Activated B cell treated with CpG ODN at 0.5 μM for 24 hours (primary cell): ENCODE measurements around the gene ZNF730. TPM values are rescaled to one million over a fixed set of nuclear protein-coding genes. Genes with fewer than 3 reads are reported as not detected.
A peak's percentile ranks its signal among the peaks of the same experiment; 100 is the strongest.
"Not testable (repeated sequence)": the region's sequence is repeated elsewhere in the genome, so short reads cannot be mapped to it uniquely, and the experiment has no call there.

Experiments
- ATAC-seq: fragments of 200-7000 bp; cut with Tn5 transposase; one replicate; pipeline ENCODE4 v1.10.0; 2021; ENCODE audit warnings: low read depth, mild to moderate bottlenecking, moderate library complexity
- CTCF ChIA-PET: fragments of 350-600 bp; sonication (Branson Sonifier 250); formaldehyde crosslinking; loops from one replicate; lab custom pipeline; 2021; ENCODE audit warnings: antibody characterized with exemption; lab: Charles Lee
- POLR2A ChIA-PET: fragments of 350-600 bp; sonication (Branson Sonifier 250); formaldehyde crosslinking; loops from one replicate; lab custom pipeline; 2021; ENCODE audit warnings: antibody characterized with exemption; lab: Charles Lee
- DNase-seq: peaks from one replicate; pipeline ENCODE4 v3.0.0; 2022
- H3K27ac Mint-ChIP-seq: one replicate; pipeline ENCODE4 v1.8.0; 2020; ENCODE audit warnings: mixed read lengths
- H3K27me3 Mint-ChIP-seq: one replicate; pipeline ENCODE4 v1.8.0; 2021; ENCODE audit warnings: mixed read lengths
- H3K36me3 Mint-ChIP-seq: one replicate; pipeline ENCODE4 v1.8.0; 2021; ENCODE audit warnings: low read depth, mixed read lengths
- H3K4me1 Mint-ChIP-seq: one replicate; pipeline ENCODE4 v1.8.0; 2021; ENCODE audit warnings: mixed read lengths
- H3K4me3 Mint-ChIP-seq: one replicate; pipeline ENCODE4 v1.8.0; 2020; ENCODE audit warnings: mild to moderate bottlenecking, mixed read lengths
- H3K9me3 Mint-ChIP-seq: one replicate; pipeline ENCODE4 v1.8.0; 2020; ENCODE audit warnings: mixed read lengths
- intact Hi-C: fragments of 100-400 bp; cut with micrococcal nuclease; formaldehyde crosslinking; loops from one replicate; pipeline ENCODE4 v1.15.1; 2024
- total RNA-seq: library from RNA; stranded (reverse); gene quantifications from 2 replicates; pipeline ENCODE4 v1.2.3, GENCODE V29; 2022
- TF ChIP-seq, protein P1 (sequence below): fragments of 200-600 bp; IDR thresholded peaks from one replicate; pipeline ENCODE4 v1.8.0; 2022; ENCODE audit warnings: antibody characterized with exemption, mild to moderate bottlenecking

ZNF730 gene
- 1.3 and 1.5 TPM in 2 replicates for total RNA-seq

DNA sequence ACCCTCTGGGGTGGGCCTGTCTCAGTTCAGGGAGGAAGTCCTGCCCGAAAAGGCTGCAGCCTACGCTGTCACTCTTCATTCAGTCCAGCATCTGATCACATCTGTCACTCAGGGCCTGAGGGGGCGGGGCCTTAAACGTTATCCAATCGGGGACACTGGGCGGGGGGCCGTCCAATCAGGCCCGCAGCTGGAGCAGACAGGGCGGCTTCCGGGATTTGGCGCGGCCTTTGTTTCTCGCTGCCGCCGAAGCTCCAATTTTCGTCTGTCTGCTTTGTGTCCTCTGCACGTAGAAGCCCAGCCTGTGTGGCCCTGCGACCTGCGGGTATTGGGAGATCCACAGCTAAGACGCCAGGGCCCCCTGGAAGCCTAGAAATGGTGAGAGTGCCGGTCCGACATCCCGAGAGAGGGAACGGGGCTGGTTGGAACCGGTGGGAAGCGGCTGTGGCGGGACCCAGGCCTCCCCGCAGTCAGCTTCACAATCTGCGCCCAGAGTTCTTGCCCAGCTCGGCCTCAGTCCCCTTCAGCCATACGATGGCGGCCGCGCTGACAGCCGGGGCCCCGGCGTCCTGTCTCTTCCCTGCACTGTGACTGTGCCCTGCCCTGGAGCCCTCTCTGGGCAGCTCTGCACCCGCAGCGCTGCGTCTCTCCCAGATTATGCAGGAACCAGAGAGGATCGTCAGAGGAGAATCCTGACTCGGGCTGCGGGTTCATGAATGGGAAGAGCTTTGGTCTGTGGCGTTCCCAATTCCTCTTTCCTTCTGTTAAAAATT, at the start of gene ZNF730:
ZNF730 (plus strand) TSS at position 224 of the 770 bp plus-strand sequence; CDS start at position 373, 149 bp downstream.
- TF ChIP-seq, protein P1, sequence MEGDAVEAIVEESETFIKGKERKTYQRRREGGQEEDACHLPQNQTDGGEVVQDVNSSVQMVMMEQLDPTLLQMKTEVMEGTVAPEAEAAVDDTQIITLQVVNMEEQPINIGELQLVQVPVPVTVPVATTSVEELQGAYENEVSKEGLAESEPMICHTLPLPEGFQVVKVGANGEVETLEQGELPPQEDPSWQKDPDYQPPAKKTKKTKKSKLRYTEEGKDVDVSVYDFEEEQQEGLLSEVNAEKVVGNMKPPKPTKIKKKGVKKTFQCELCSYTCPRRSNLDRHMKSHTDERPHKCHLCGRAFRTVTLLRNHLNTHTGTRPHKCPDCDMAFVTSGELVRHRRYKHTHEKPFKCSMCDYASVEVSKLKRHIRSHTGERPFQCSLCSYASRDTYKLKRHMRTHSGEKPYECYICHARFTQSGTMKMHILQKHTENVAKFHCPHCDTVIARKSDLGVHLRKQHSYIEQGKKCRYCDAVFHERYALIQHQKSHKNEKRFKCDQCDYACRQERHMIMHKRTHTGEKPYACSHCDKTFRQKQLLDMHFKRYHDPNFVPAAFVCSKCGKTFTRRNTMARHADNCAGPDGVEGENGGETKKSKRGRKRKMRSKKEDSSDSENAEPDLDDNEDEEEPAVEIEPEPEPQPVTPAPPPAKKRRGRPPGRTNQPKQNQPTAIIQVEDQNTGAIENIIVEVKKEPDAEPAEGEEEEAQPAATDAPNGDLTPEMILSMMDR, result no peak
- H3K27me3 Mint-ChIP-seq, result no peaks in the 10 kb centered on the region
- H3K27ac Mint-ChIP-seq, result peak within 1 kb of the TSS; percentile 24

DNA sequence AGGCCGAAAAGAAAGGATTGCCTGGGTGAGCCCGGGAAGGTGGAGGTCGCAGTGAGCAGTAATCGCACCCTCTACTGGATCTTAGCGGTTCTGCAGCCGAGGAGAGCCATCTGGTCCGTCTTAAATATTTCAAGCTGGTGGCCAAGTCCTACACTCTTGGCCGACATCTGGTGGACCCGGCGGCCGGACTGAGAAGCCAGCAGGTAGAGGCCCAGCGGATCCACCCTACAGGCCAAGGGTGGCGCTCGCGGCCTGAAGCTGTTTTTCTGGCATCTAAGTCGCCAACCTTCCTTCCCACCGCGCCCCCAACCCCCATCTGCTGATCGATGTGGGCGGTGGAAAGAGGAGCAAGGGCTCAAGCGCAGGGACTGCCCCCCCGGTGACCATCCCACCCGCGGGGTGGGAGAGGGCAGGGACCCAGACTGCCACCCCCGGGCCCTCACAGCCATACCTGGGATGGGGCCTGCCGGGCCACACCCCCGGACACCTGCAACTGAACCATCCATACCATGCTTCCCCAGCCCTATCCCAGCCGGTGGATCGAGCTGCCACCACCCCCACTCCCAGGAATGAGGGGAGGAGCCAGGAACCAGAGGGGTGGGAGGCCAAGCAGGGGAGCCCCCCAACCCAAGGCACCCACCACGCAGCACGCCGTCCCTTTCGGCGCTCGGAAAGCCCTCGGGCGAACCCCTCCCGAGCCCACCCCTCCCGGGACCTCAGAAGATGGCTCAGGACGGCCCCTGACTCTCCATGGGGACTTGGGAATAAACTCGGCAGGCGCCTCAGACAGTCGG, 46.3 kb upstream of the ZNF730 start:
- peaks cover 21% of the 10 kb centered on the region for H3K27me3 Mint-ChIP-seq
- TF ChIP-seq, protein P1, result no peak
- no peak for DNase-seq
- ChIA-PET POLR2A (no interaction called here), CTCF (no interaction called here)
- peaks cover 12% of the 10 kb centered on the region for H3K4me1 Mint-ChIP-seq
- H3K4me3 Mint-ChIP-seq, result peak overlapping the region; percentile 52
- no peaks in the 10 kb centered on the region for H3K9me3 Mint-ChIP-seq
- H3K27ac Mint-ChIP-seq, result no peak overlapping the region
- no peaks in the 10 kb centered on the region for H3K36me3 Mint-ChIP-seq
- intact Hi-C loops, result loop anchor here (5.0 kb wide), 1 partner anchor 202 kb away; no protein-coding TSS in a partner anchor
- ATAC-seq, result no peak

More for the DNA sequence above, at the start of gene ZNF730:
- H3K9me3 Mint-ChIP-seq, result no peaks in the 10 kb centered on the region
- no peaks in the 10 kb centered on the region for H3K36me3 Mint-ChIP-seq
- peak within 1 kb of the TSS; percentile 91 for H3K4me3 Mint-ChIP-seq
- ChIA-PET CTCF (no interaction called here), POLR2A (interaction anchor here (0.6 to 0.7 kb wide), 3 partner anchors 157 to 483 kb away, joined by 4 to 6 read pairs (median 6); partner anchors contain the start of genes ZNF492 and ZNF91)
- intact Hi-C loops, result loop anchor here (1.0 to 5.0 kb wide), 5 partner anchors 133 to 798 kb away; partner anchors contain the start of genes ZNF675, ZNF724, ZNF726 and ZNF91
- peaks cover 11% of the 10 kb centered on the region for H3K4me1 Mint-ChIP-seq
- peak; percentile 55 for DNase-seq
- ATAC-seq, result peak; percentile 99

DNA sequence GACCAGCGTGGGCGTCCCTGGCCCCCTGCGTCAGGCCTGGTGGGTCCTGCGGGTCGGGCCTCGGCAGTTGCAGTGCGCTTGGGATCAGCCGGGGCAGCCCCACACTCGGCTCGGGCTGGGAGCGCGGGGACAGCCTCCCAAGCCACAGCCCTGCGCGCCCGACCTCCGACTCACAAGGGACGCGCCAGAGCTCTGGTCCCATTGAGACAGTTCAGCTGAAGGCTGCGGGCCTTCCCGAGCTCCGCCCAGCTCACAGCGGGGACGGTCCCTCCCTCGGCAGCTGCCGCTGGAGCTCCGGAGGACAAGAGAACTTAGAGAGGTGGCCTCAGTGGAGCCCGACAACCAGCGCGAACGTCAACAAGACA, 45.7 kb upstream of the ZNF730 start:
- H3K36me3 Mint-ChIP-seq, result no peaks in the 10 kb centered on the region
- ChIA-PET CTCF (no interaction called here), POLR2A (no interaction called here)
- TF ChIP-seq, protein P1, result no peak
- H3K27me3 Mint-ChIP-seq, result peaks cover 21% of the 10 kb centered on the region
- intact Hi-C loops, result loop anchor here (5.0 kb wide), 1 partner anchor 201 kb away; no protein-coding TSS in a partner anchor
- H3K27ac Mint-ChIP-seq, result no peak overlapping the region
- H3K4me1 Mint-ChIP-seq, result peaks cover 15% of the 10 kb centered on the region
- no peaks in the 10 kb centered on the region for H3K9me3 Mint-ChIP-seq
- no peak for DNase-seq
- peak overlapping the region; percentile 60 for H3K4me3 Mint-ChIP-seq
- no peak for ATAC-seq

DNA sequence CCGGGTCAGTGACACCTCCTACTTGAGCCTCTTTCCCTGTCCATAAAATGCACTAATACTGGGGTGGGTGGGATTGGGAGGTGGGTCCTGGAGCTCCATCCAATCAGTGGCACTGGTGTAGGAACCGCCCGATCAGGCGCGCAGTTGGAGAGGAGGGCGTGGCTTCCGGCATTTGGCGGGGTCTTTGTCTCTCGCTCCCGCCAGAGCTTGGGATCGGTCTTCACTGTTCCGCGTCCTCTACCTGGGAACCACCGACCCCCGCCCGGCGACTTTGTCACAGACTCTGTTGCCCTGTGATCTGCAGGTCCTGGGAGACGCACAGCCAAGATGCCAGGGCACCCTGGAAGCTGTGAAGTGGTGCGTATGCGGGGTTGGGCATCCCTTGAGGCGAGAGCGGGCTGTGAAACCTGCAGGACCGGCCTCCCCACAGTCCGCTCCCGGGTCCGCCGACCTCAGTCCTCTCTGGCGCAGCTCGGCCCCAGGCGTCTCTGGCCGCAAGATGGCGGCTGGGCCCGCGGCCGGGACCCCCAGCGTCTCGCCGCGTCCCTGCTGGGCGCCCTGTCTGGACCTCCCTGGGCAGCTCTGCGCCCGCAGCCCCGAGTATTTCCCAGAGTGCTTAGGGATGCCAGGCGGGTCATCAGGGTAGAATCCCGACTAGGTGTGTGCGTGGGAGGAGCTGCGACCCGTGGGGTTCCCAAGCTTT, 41.6 kb upstream of the ZNF730 start:
- Mint-ChIP-seq H3K27ac (no peak overlapping the region), H3K9me3 (no peaks in the 10 kb centered on the region), H3K4me1 (peaks cover 13% of the 10 kb centered on the region), H3K4me3 (peak overlapping the region; percentile 84), H3K36me3 (no peaks in the 10 kb centered on the region), H3K27me3 (peaks cover 17% of the 10 kb centered on the region)
- ChIA-PET CTCF (no interaction called here), POLR2A (interaction anchor here (0.6 kb wide), 1 partner anchor 612 kb away, joined by 3 read pairs; no protein-coding TSS in a partner anchor)
- TF ChIP-seq, protein P1, result no peak
- peak; percentile 66 for ATAC-seq
- intact Hi-C loops, result no loop called here
- no peak for DNase-seq

DNA sequence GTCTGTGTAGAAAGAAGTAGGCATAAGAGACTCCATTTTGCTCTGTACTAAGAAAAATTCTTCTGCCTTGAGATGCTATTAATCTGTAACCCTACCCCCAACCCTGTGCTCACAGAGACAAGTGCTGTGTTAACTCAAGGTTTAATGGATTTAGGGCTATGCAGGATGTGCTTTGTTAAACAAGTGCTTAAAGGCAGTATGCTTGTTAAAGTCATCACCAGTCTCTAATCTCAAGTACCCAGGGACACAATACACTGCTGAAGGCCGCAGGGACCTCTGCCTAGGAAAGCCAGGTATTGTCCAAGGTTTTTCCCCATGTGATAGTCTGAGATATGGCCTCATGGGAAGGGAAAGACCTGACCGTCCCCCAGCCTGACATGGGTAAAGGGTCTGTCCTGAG, 39.0 kb upstream of the ZNF730 start:
- ATAC-seq, H3K9me3 Mint-ChIP-seq, H3K4me3 Mint-ChIP-seq, H3K36me3 Mint-ChIP-seq, H3K4me1 Mint-ChIP-seq, POLR2A ChIA-PET, DNase-seq, H3K27ac Mint-ChIP-seq, H3K27me3 Mint-ChIP-seq, CTCF ChIA-PET, intact Hi-C loops: not testable (repeated sequence)
